H1 (cell line): Measurements from ENCODE around the gene GRM8. TPM values are rescaled to one million over a fixed set of nuclear protein-coding genes. Genes with fewer than 3 reads are reported as not detected.

Experiments
- CEBPB ChIP-seq: IDR thresholded peaks from 2 replicates; pipeline ENCODE4 v1.6.1; 2012; ENCODE audit warnings: low read depth, low read length
- CHD7 ChIP-seq: fragments of 300-600 bp; sonication (generic); IDR thresholded peaks from 2 replicates; pipeline ENCODE4 v1.7.1; 2012; ENCODE audit warnings: low read length, moderate library complexity, mild to moderate bottlenecking, inconsistent platforms; ENCODE audit not compliant: insufficient replicate concordance
- FOSL1 ChIP-seq: IDR thresholded peaks from 2 replicates; pipeline ENCODE4 v1.6.1; 2011; ENCODE audit warnings: mild to moderate bottlenecking, low read depth, low read length, moderate library complexity; ENCODE audit not compliant: insufficient read depth
- HDAC2 ChIP-seq, 2 experiments: fragments of 300-600 bp in 1 of 2; sonication (generic) in 1 of 2; IDR thresholded peaks; 2 replicates each; pipeline ENCODE4 v1.6.1; 2011 to 2012; ENCODE audit warnings: low read depth in 2 of 2, low read length in 2 of 2, mild to moderate bottlenecking in 2 of 2, moderate library complexity in 2 of 2, borderline replicate concordance in 1 of 2, inconsistent platforms in 1 of 2
- HDAC6 ChIP-seq: IDR thresholded peaks from one replicate; pipeline ENCODE4 v1.7.1; 2012; ENCODE audit warnings: low read depth, mild to moderate bottlenecking, inconsistent platforms, low read length, moderate library complexity
- RBBP5 ChIP-seq: IDR thresholded peaks from 2 replicates; pipeline ENCODE4 v1.7.1; 2012; ENCODE audit warnings: low read depth, mild to moderate bottlenecking, inconsistent platforms, low read length, moderate library complexity, borderline replicate concordance
- RXRA ChIP-seq: IDR thresholded peaks from 2 replicates; pipeline ENCODE4 v1.6.1; 2011; ENCODE audit warnings: low read depth, mild to moderate bottlenecking, low read length, moderate library complexity; ENCODE audit not compliant: insufficient read depth
- SIN3A ChIP-seq, 2 experiments: IDR thresholded peaks in 1 of 2; conservative IDR thresholded peaks in 1 of 2; 2 replicates each; pipeline ENCODE4 v1.6.1; 2011 to 2012; ENCODE audit warnings: low read length in 2 of 2, improper control_type of control experiment in 1 of 2, low read depth in 1 of 2, mild to moderate bottlenecking in 1 of 2
- SP2 ChIP-seq: IDR thresholded peaks from 2 replicates; pipeline ENCODE4 v1.6.1; 2012; ENCODE audit warnings: mild to moderate bottlenecking, low read length, inconsistent platforms
- TCF12 ChIP-seq: IDR thresholded peaks from 2 replicates; pipeline ENCODE4 v1.6.1; 2011; ENCODE audit warnings: low read depth, mild to moderate bottlenecking, low read length
- polyA plus RNA-seq, 7 experiments: library from polyadenylated mRNA; depleted of rRNA in 3 of 7; stranded (reverse) in 5 of 7; unstranded in 2 of 7; fragments of >200 nt in 5 of 7; fragments of 200-250 nt in 2 of 7; gene quantifications; 1 replicate in 5 of 7; 2 replicates in 1 of 7; 4 replicates in 1 of 7; pipeline versions ENCODE4 v1.2.1 to v1.2.3, GENCODE V29; 2011 to 2013; ENCODE audit warnings: missing spikeins in 2 of 7, mixed read lengths in 2 of 7
- total RNA-seq: library from RNA; stranded (reverse); fragmentation: NEBNext Ultra II Directional; extraction: Animal tissue kit (Norgen Biotek cat#: 25700); gene quantifications from 2 replicates; pipeline ENCODE4 v1.2.1, GENCODE V29; 2021

GRM8 gene
- total and polyA plus RNA-seq, 2 of the 8 experiments (the other 6 are each of a cell fraction or from before 2014, with no cell fraction given): 2.6 to 2.8 TPM

- TF ChIP-seq CHD7 (no peak), RXRA (no peak), HDAC6 (no peak), CEBPB (no peak), FOSL1 (no peak), RBBP5 (no peak), SP2 (no peak), SIN3A (conservative IDR thresholded peaks at IDR 0.05 in 1 of 2, IDR thresholded peaks at IDR 0.05 in 1 of 2; ENCODE audit: low read depth in 1 of 2, low read length in 2 of 2) (no peak), TCF12 (no peak), HDAC2 (IDR thresholded peaks at IDR 0.05; ENCODE audit: borderline replicate concordance in 1 of 2, low read depth in 2 of 2, low read length in 2 of 2) (no peak)
Measured at GRCh38 chr7:127021019-127021738, 231.6 kb downstream of the GRM8 start (continued).
